Measurements from ENCODE around the gene AKT1S1. TPM values are rescaled to one million over a fixed set of nuclear protein-coding genes. Genes with fewer than 3 reads are reported as not detected.

The AKT1S1 gene
- total and polyA plus RNA-seq, 2 of the 13 experiments (the other 11 are each of a cell fraction or from before 2014, with no cell fraction given), result 13.5 to 27.8 TPM

GRCh38 chr19:49876422-49877019, 634 bp downstream of the AKT1S1 start (continued):
- TF ChIP-seq KDM5A (IDR thresholded peaks at IDR 0.05; ENCODE audit: borderline replicate concordance, low read length), result peak; percentile 65; the same call in 1 of the 2 replicates
- TF ChIP-seq KLF6 (CRISPR knock-in tag; IDR thresholded peaks at IDR 0.05), result no peak; the same call in 1 of the 2 replicates
- TF ChIP-seq TSC22D2 (CRISPR knock-in tag; IDR thresholded peaks at IDR 0.05; ENCODE audit: borderline replicate concordance), result 0 out of 2 replicates have a peak, but pooled peaks have one; percentile 18
- no peak for TF ChIP-seq MBNL3 (CRISPR knock-in tag; conservative IDR thresholded peaks at IDR 0.05)
- TF ChIP-seq PREB (CRISPR knock-in tag; IDR thresholded peaks at IDR 0.05), result no peak
- peak; percentile 100 for TF ChIP-seq ZC3H13 (CRISPR knock-in tag; IDR thresholded peaks at IDR 0.05)
- 0 out of 2 replicates have a peak, but pooled peaks have one; percentile 29 for TF ChIP-seq NFYB (CRISPR knock-in tag; IDR thresholded peaks at IDR 0.05)
- no peak for TF ChIP-seq ZMAT5 (CRISPR knock-in tag; IDR thresholded peaks at IDR 0.05; ENCODE audit: borderline replicate concordance, low read depth)
- no peak for TF ChIP-seq ZNF138 (CRISPR knock-in tag; IDR thresholded peaks at IDR 0.05; ENCODE audit: low read depth)
- TF ChIP-seq, protein P1, sequence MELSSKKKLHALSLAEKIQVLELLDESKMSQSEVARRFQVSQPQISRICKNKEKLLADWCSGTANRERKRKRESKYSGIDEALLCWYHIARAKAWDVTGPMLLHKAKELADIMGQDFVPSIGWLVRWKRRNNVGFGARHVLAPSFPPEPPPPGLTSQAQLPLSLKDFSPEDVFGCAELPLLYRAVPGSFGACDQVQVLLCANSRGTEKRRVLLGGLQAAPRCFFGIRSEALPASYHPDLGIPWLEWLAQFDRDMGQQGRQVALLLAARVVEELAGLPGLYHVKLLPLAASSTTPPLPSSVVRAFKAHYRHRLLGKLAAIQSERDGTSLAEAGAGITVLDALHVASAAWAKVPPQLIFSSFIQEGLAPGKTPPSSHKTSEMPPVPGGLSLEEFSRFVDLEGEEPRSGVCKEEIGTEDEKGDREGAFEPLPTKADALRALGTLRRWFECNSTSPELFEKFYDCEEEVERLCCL (CRISPR knock-in tag; IDR thresholded peaks at IDR 0.05; ENCODE audit: borderline replicate concordance), result no peak
- no peak for TF ChIP-seq MAFF (IDR thresholded peaks at IDR 0.05; ENCODE audit: low read depth, low read length)
- TF ChIP-seq ZNF24 (IDR thresholded peaks at IDR 0.05), result no peak
- TF ChIP-seq MXI1 (IDR thresholded peaks at IDR 0.05; ENCODE audit: borderline replicate concordance, low read depth, low read length), result peak; percentile 87; the same call in 1 of the 3 replicates
- peak; percentile 37 for TF ChIP-seq AGO1 (IDR thresholded peaks at IDR 0.05; ENCODE audit: low read depth, low read length, poor library complexity, severe bottlenecking)
- no peak for TF ChIP-seq SNAI1 (CRISPR knock-in tag; IDR thresholded peaks at IDR 0.05; ENCODE audit: borderline replicate concordance)
- TF ChIP-seq ZMAT3 (CRISPR knock-in tag; conservative IDR thresholded peaks at IDR 0.05), result no peak
- no peak for TF ChIP-seq HHEX (CRISPR knock-in tag; IDR thresholded peaks at IDR 0.05)
- TF ChIP-seq, protein P2, sequence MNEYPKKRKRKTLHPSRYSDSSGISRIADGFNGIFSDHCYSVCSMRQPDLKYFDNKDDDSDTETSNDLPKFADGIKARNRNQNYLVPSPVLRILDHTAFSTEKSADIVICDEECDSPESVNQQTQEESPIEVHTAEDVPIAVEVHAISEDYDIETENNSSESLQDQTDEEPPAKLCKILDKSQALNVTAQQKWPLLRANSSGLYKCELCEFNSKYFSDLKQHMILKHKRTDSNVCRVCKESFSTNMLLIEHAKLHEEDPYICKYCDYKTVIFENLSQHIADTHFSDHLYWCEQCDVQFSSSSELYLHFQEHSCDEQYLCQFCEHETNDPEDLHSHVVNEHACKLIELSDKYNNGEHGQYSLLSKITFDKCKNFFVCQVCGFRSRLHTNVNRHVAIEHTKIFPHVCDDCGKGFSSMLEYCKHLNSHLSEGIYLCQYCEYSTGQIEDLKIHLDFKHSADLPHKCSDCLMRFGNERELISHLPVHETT (CRISPR knock-in tag; conservative IDR thresholded peaks at IDR 0.05), result no peak; the same call in 1 of the 2 replicates
- peak; percentile 77 for TF ChIP-seq GABPA (IDR thresholded peaks at IDR 0.05; ENCODE audit: low read depth, low read length)
- TF ChIP-seq GABPA (CRISPR knock-in tag; IDR thresholded peaks at IDR 0.05; ENCODE audit: low read depth), result peak; percentile 85
